GM12873 (cell line): ENCODE data around the gene MRPL30.

Source experiments
- TF ChIP-seq, protein P1 (sequence below): IDR thresholded peaks from 2 replicates; pipeline ENCODE4 v1.5.1; 2012; ENCODE audit warnings: low read depth, mild to moderate bottlenecking, moderate library complexity, low read length, control low read depth; ENCODE audit not compliant: insufficient read depth; ENCODE audit errors: missing control alignments

MRPL30 gene

DNA sequence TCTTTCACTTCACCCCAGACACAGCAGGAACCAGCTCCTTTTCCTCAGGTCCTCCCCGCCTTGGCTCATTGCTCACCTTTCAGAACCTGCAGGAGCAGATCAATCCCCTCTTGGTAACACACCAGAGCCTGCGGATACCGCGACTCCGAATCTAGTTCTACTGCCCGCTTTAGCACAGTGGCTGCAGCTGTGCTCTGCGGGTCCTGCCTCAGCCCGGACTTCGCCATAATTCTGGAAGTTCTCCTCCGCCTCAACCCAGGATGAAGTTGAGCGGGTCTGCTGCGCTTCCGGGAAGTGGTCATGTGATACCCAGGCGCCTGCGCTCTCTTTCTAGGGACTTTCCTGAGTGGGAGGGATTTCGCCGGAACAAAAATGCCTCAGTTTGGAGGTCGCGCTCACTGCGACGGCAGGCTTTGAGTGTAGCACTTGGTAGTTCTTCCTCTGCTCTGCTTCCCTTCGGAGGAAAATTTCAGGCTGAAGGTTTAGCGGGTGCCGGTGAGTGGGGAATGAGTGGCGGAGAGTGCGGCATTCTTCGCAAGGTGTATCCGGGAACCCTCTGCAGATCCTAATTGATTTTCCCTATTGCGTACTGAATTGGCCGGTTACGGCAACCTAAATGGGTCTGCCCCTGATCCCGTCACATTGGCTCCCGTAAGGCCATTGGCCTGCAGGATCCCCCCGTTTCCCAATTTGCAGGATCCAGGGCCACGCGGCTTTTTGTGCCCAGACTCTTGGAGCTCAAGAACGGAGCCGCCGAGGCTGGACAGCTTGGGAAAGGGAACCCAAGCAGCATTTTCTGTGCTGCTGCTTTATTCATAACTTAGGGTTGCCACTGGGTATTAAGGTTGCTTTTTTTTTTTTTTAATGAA, at the start of gene MRPL30, which contains the start of gene MITD1:
TSS of gene MRPL30 (plus strand) at position 430 of the 869 bp plus-strand sequence. CDS start 5,020 bp downstream, outside the sequence.
TSS of gene MITD1 (minus strand) at position 304 of the 869 bp plus-strand sequence. CDS start at position 227, 77 bp downstream.
- TF ChIP-seq, protein P1, sequence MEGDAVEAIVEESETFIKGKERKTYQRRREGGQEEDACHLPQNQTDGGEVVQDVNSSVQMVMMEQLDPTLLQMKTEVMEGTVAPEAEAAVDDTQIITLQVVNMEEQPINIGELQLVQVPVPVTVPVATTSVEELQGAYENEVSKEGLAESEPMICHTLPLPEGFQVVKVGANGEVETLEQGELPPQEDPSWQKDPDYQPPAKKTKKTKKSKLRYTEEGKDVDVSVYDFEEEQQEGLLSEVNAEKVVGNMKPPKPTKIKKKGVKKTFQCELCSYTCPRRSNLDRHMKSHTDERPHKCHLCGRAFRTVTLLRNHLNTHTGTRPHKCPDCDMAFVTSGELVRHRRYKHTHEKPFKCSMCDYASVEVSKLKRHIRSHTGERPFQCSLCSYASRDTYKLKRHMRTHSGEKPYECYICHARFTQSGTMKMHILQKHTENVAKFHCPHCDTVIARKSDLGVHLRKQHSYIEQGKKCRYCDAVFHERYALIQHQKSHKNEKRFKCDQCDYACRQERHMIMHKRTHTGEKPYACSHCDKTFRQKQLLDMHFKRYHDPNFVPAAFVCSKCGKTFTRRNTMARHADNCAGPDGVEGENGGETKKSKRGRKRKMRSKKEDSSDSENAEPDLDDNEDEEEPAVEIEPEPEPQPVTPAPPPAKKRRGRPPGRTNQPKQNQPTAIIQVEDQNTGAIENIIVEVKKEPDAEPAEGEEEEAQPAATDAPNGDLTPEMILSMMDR: no peak

DNA sequence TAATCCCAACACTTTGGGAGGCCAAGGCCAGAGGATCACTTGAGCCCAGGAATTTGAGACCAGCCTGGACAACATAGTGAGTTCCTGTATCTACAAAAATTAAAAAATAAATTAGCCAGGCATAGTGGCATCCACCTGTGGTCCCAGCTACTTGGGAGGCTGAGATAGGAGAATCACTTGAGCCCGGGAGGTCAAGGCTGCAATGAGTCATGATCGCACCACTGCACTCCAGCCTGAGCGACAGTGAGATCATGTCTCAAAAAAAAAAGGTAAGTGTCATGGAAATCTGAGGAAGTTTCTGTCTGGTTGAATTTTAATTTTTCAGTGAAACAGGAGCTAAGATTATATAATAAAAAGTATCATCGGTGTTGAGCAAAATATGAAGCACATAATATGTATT, 42.0 kb upstream of the MRPL30 start:
- TF ChIP-seq, protein P1: no peak

DNA sequence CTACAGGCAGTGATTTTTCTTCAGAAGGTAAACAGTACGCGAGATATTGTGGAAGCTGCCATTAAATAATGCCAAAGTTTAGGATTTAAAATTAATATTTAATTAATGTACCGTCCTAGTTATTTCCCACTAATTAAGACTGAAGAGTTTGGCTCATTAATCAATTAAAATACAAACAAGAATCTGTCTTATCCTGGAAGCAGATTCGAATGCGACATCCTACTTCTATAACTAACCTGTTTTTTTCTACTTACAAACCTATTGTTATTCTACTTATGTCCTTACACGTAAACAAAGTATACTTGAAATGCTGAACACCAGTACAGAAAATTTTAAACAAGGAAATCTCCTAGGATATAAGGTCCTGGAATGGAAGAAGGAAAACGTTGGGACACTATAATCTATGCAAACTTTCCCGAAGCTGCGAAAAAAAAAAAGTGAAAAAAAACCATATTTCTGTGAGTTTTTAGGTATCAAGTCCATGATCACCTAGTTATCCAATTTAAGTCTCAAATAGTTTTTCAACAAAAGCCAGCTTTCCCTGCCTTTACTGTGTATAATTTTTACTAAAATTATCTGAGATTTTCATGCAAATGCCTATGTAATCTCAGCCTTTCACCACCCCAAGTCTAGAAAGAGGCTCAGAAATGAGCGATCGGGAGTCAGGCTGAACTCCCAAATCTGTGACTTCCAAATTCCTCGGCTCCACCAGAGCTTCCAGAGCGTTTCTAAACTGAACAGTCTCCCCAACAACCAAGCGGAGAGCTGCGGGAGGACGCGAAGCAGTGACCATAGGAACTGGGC, 40.7 kb upstream of the MRPL30 start:
- TF ChIP-seq, protein P1: no peak

GRCh38 chr2:99140860-99141109, 40.2 kb upstream of the MRPL30 start:
- TF ChIP-seq, protein P1: no peak

DNA sequence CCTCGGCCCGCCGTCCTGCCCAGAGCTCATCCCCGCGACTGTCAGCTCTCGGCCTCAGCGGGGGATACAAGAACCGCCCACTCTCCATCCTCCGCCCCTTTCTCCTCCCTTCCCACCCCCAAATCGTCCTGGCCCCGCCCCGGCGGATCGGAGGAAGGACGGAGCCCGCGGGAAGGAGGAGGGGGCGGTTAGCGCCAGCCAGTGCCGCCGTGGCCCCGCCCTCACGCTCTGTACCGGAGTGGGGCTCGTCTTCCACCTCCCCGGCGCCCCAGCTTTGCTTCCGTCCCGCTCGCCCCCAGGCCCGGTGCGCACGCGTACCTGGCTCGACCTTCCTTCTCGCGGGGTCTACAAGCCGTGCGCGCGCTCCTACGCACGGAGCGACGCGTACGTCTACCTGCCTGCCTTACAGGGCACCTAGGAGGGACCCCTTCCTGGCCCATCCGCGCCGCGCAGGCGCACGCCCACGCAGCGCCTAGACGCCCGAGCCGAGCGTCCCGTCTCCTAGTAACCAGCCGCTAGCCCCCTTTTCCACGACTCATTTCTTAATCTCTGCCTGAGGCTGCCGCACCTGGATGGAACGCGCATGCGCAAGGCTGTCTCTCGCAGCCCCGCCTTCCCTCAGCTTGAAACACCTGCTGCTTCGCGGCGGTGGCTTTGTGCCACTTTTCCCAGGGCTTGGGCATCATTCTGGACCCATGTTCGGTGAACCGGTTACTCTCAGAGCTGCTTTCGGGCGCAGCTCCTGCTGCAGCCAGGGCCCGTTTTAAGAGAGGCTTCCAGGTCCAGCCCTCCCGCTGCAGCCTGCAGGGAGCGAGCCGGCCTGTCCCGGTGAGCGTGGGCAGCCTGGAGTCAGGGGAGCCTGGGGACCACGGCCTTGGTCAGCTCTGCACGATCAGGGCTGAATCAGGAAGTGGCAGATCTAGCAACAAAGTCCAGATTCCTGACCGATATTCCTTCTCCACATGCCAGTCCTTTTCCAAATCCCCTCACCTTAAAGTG, 39.6 kb upstream of the MRPL30 start, which contains the start of gene C2orf15:
TSS of gene C2orf15 (plus strand) at position 598 of the 999 bp plus-strand sequence. CDS start 8,852 bp downstream, outside the sequence.
- TF ChIP-seq, protein P1: no peak

- TF ChIP-seq, protein P1: no peak
These were observed 30.3 kb upstream of the MRPL30 start for GRCh38 chr2:99150706-99151105.
